LNCaP clone FGC (cell line): ENCODE data around the gene FMNL3.
"Not testable (repeated sequence)": the region's sequence is repeated elsewhere in the genome, so short reads cannot be mapped to it uniquely, and the experiment has no call there.

Experiments used
- DNase-seq: peaks from one replicate; pipeline ENCODE4 v3.0.0-alpha.2; 2011; ENCODE audit warnings: low read depth
- H3K4me3 ChIP-seq: 2 replicates; pipeline ENCODE4 v1.5.1; 2011; ENCODE audit warnings: mild to moderate bottlenecking, low read depth, low read length, control low read depth
- CTCF ChIP-seq: IDR thresholded peaks from 2 replicates; pipeline ENCODE4 v1.5.1; 2012; ENCODE audit warnings: mild to moderate bottlenecking; ENCODE audit not compliant: control insufficient read depth, insufficient read depth; ENCODE audit errors: extremely low read depth

FMNL3 gene

DNA sequence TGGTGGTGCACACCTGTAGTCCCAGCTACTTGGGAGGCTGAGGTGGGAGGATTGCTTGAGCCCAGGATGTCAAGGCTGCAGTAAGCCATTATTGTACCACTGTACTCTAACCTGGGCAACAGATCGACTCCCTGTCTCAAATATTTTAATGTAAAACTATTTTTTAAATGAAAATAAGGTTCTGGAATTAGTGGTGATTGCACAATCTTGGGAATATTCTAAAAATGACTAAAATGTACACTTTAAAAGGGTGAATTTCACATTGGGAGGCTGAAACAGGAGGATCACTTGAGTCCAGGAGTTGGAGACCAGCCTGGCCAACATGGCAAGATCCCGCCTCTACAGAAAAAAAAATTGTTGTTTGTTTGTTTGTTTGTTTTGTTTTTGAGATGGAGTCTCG, 21.2 kb upstream of the FMNL3 start:
- DNase-seq: no peak
- no peak for TF ChIP-seq CTCF
- no peak overlapping the region for H3K4me3 ChIP-seq

GRCh38 chr12:49721355-49721754, 14.2 kb upstream of the FMNL3 start:
- not testable (repeated sequence) for DNase-seq, H3K4me3 ChIP-seq

GRCh38 chr12:49720214-49720613, 13.0 kb upstream of the FMNL3 start:
- no peak for DNase-seq
- no peak overlapping the region for H3K4me3 ChIP-seq
- TF ChIP-seq CTCF: no peak

DNA sequence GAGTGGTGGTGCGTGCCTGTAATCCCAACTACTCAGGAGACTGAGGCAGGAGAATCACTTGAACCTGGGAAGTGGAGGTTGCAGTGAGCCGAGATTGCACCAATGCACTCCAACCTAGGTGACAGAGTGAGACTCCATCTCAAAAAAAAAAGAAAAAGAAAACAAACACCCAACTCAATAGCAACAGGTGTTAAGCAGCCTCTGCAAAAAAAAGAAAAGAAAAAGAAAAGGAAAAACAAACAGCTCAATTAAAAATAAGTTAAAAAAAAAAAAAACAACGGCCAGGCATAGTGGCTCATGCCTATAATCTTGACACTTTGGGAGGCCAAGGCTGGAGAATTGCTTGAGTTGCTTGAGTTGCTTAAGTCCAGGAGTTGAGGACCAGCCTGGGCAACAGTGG, 10.6 kb upstream of the FMNL3 start:
- not testable (repeated sequence) for DNase-seq, H3K4me3 ChIP-seq

DNA sequence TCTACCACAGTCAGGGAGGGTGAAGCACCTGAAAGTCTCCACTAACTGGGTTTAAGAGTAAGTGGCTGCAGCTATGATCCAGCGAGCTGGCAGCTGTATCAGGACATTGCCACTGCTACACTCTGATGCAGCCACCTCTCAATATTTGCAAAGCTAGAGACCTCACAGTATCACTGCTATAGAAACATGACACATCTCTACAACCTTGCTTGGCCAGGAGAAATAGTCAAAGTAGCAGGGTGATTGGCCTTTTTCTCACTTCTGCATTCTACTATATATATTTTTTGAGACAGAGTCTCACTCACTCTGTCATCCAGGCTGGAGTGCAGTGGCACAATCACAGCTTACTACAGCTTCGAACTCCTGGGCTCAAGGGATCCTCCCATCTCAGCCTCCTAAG, 9.3 kb upstream of the FMNL3 start:
- no peak overlapping the region for H3K4me3 ChIP-seq
- no peak for TF ChIP-seq CTCF
- no peak for DNase-seq

GRCh38 chr12:49713952-49714351, 6.7 kb upstream of the FMNL3 start:
- not testable (repeated sequence) for H3K4me3 ChIP-seq, DNase-seq

DNA sequence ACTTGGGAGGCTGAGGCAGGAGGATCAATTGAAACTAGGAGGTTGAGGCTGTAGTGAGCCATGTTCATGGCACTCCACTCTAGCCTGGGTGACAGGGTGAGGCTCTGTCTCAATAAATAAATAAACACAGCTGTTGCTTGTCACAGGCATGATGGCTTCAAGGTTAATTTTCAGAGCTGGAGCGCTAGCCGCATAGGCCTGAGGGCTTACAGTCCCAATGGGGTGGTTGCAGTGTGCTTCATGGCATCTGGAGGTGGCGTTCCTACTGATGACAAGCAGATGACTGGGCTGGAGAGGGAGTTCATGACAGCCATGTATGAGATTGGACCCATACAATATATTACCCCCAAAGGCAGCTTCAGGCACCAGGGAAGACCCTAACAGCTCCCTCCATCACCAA, 1.6 kb upstream of the FMNL3 start:
- DNase-seq: no peak
- H3K4me3 ChIP-seq: no peak overlapping the region
- no peak for TF ChIP-seq CTCF

DNA sequence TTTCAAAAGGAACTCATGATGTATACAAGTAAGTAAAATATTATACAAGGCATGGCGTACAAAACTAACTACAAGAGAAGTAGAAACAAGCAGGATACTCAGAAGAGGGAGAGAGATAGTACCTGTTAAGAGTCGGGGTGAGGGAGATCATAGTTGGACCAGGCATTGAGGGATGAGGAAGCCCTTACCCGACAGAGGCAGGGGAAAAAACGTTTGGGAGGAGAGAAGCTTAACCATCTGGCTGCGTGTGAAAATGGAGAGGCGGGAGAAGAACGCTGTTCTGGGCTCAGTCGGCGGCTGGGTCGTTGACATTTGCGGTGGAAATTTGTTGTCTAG, 575 bp upstream of the FMNL3 start:
- DNase-seq: no peak
- TF ChIP-seq CTCF: no peak
- no peak overlapping the region for H3K4me3 ChIP-seq
